HepG2 (cell line): Measurements from ENCODE around the gene P4HTM. TPM values are rescaled to one million over a fixed set of nuclear protein-coding genes. Genes with fewer than 3 reads are reported as not detected.

ENCODE experiments used
- CEBPG ChIP-seq: IDR thresholded peaks from 2 replicates; pipeline ENCODE4 v1.6.1; 2016
- CREM ChIP-seq, 2 experiments: sonication (generic) in 1 of 2; formaldehyde crosslinking in 1 of 2; IDR thresholded peaks; 2 replicates each; pipeline versions ENCODE4 v1.4.0 to v1.6.1; 2016 to 2020; ENCODE audit warnings: antibody characterized with exemption in 1 of 2, mild to moderate bottlenecking in 1 of 2, missing genetic modification reagents in 1 of 2
- ERF ChIP-seq: IDR thresholded peaks from 2 replicates; pipeline ENCODE4 v1.6.1; 2018; ENCODE audit warnings: missing biosample characterization, missing genetic modification reagents
- GPN1 ChIP-seq: sonication (generic); formaldehyde crosslinking; IDR thresholded peaks from 2 replicates; pipeline ENCODE4 v1.5.1; 2020; ENCODE audit warnings: missing genetic modification reagents, borderline replicate concordance
- GZF1 ChIP-seq: sonication (generic); formaldehyde crosslinking; IDR thresholded peaks from 2 replicates; pipeline ENCODE4 v1.5.1; 2020; ENCODE audit warnings: mild to moderate bottlenecking, missing genetic modification reagents
- HOXA3 ChIP-seq: sonication (generic); formaldehyde crosslinking; IDR thresholded peaks from 2 replicates; pipeline ENCODE4 v1.5.0; 2020; ENCODE audit warnings: missing genetic modification reagents
- JUN ChIP-seq: sonication (generic); formaldehyde crosslinking; IDR thresholded peaks from 2 replicates; pipeline ENCODE4 v1.4.0; 2020; ENCODE audit warnings: mild to moderate bottlenecking, missing genetic modification reagents
- NFYC ChIP-seq: IDR thresholded peaks from 2 replicates; pipeline ENCODE4 v1.6.1; 2016; ENCODE audit warnings: missing genetic modification reagents, missing compliant biosample characterization
- TCF7L2 ChIP-seq: IDR thresholded peaks from 2 replicates; pipeline ENCODE4 v1.6.1; 2011; ENCODE audit warnings: mild to moderate bottlenecking, low read depth, low read length, moderate library complexity
- YEATS4 ChIP-seq: sonication (generic); formaldehyde crosslinking; IDR thresholded peaks from 2 replicates; pipeline ENCODE4 v1.4.0; 2020; ENCODE audit warnings: missing genetic modification reagents, borderline replicate concordance
- ZBTB3 ChIP-seq: sonication (generic); formaldehyde crosslinking; IDR thresholded peaks from 2 replicates; pipeline ENCODE4 v1.4.0; 2020; ENCODE audit warnings: low read depth, mild to moderate bottlenecking, moderate library complexity, missing genetic modification reagents, borderline replicate concordance
- ZBTB42 ChIP-seq: sonication (generic); formaldehyde crosslinking; IDR thresholded peaks from 2 replicates; pipeline ENCODE4 v1.5.0; 2020; ENCODE audit warnings: mild to moderate bottlenecking, missing genetic modification reagents
- ZNF556 ChIP-seq: sonication (generic); formaldehyde crosslinking; IDR thresholded peaks from 2 replicates; pipeline ENCODE4 v1.4.0; 2020; ENCODE audit warnings: mild to moderate bottlenecking, missing genetic modification reagents, borderline replicate concordance
- ZNF652 ChIP-seq: IDR thresholded peaks from 2 replicates; pipeline ENCODE4 v1.6.1; 2016; ENCODE audit warnings: low read depth, borderline replicate concordance
- polyA plus RNA-seq, 8 experiments: library from polyadenylated mRNA; depleted of rRNA in 3 of 8; stranded (reverse) in 7 of 8; unstranded in 1 of 8; fragments of >200 nt; fragmentation: Illumina TruSeq in 4 of 8; extraction: Trizol in 4 of 8; gene quantifications; 2 replicates each; pipeline versions ENCODE4 v1.2.1 to v1.2.3, GENCODE V29; 2011 to 2016; ENCODE audit warnings: low read depth in 4 of 8, missing spikeins in 1 of 8, mixed read lengths in 1 of 8; ENCODE audit not compliant: insufficient read depth in 1 of 8
- total RNA-seq, 5 experiments: library from RNA; depleted of rRNA; stranded (reverse); fragments of >200 nt; fragmentation: Illumina TruSeq; extraction: Trizol; gene quantifications; 2 replicates each; pipeline ENCODE4 v1.2.3, GENCODE V29; 2016; ENCODE audit warnings: low read depth in 1 of 5
- TF ChIP-seq, protein P1 (sequence below): sonication (generic); formaldehyde crosslinking; IDR thresholded peaks from 2 replicates; pipeline ENCODE4 v1.9.0; 2021; ENCODE audit warnings: missing genetic modification reagents, mild to moderate bottlenecking, borderline replicate concordance
- TF ChIP-seq, protein P2 (sequence below): sonication (generic); formaldehyde crosslinking; IDR thresholded peaks from 2 replicates; pipeline ENCODE4 v1.8.1; 2023; ENCODE audit warnings: mild to moderate bottlenecking, missing genetic modification reagents
- TF ChIP-seq, protein P3 (sequence below): sonication (generic); formaldehyde crosslinking; IDR thresholded peaks from 2 replicates; pipeline ENCODE4 v1.4.0; 2020; ENCODE audit warnings: missing genetic modification reagents; ENCODE audit errors: not compliant biosample characterization
- TF ChIP-seq, protein P4 (sequence below): sonication (generic); formaldehyde crosslinking; IDR thresholded peaks from 2 replicates; pipeline ENCODE4 v1.4.0; 2020; ENCODE audit warnings: missing genetic modification reagents, borderline replicate concordance
- TF ChIP-seq, protein P5 (sequence below): sonication (generic); formaldehyde crosslinking; IDR thresholded peaks from 2 replicates; pipeline ENCODE4 v1.4.0; 2020; ENCODE audit warnings: missing genetic modification reagents

P4HTM gene
- total and polyA plus RNA-seq, 2 of the 13 experiments (the other 11 are each of a cell fraction or from before 2014, with no cell fraction given): 0.01 TPM; not detected in 1

DNA sequence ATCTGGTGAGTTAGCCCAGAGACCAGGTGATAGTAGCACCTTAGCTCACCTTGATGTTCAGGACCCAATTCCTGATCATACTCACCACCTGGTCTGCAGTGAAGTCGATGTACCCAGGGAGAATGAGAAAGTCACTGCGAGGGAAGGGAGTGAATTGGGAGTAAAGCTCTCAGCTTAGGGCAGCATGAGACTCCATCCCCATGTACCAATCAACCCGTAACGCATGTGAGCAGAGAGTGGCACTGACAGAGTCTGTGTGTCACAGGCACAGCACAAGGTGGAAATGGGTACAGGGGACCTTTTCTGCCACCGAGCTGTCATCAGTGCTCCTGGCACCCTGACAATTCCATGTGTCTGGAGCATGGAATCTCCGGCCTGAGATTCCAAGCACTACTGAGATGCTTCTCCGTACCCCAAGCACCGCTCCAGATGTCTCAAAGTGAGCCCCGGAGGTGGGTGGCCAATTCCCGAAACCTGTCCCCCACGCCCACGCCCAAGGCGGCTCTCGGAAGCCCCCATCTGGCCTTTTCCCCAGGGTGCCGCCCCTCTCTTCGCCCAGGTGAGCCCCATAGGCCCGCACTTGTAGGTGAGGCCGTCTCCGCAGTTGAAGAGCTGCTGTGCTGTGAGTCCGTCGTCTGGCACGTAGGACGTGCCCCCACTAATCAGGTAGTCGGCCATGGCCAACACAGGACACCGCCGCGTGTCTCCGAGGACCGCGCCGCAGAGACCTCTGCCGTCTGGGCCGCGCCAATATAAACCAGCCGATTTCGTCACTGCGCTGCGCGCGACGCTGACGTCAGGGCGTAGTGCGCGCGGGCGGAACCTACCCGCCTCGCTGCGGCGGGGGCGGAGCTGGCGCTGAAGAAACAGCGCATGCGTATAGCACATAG is 38.9 kb downstream of the P4HTM start, which contains the start of gene IMPDH2 (continued):
- TF ChIP-seq, protein P1, sequence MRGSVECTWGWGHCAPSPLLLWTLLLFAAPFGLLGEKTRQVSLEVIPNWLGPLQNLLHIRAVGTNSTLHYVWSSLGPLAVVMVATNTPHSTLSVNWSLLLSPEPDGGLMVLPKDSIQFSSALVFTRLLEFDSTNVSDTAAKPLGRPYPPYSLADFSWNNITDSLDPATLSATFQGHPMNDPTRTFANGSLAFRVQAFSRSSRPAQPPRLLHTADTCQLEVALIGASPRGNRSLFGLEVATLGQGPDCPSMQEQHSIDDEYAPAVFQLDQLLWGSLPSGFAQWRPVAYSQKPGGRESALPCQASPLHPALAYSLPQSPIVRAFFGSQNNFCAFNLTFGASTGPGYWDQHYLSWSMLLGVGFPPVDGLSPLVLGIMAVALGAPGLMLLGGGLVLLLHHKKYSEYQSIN (CRISPR knock-in tag): no peak
- TF ChIP-seq ZNF556 (CRISPR knock-in tag) (peak; percentile 84; the same call in 1 of the 2 replicates), TCF7L2 (no peak), CREM (IDR thresholded peaks at IDR 0.05) (peak; percentile 92), CREM (CRISPR knock-in tag; IDR thresholded peaks at IDR 0.05) (peak; percentile 62), ZNF652 (CRISPR knock-in tag) (no peak), ZBTB3 (CRISPR knock-in tag) (no peak), ZBTB42 (CRISPR knock-in tag) (no peak), GPN1 (CRISPR knock-in tag) (peak; percentile 37; the same call in 1 of the 2 replicates), JUN (CRISPR knock-in tag) (peak; percentile 64; the same call in 1 of the 2 replicates), HOXA3 (CRISPR knock-in tag) (peak; percentile 98), YEATS4 (CRISPR knock-in tag) (peak; percentile 88), NFYC (peak; percentile 64), GZF1 (0 out of 2 replicates have a peak, but pooled peaks have one; percentile 60), ERF (CRISPR knock-in tag) (peak; percentile 96), CEBPG (CRISPR knock-in tag) (peak; percentile 97)
- TF ChIP-seq, protein P2, sequence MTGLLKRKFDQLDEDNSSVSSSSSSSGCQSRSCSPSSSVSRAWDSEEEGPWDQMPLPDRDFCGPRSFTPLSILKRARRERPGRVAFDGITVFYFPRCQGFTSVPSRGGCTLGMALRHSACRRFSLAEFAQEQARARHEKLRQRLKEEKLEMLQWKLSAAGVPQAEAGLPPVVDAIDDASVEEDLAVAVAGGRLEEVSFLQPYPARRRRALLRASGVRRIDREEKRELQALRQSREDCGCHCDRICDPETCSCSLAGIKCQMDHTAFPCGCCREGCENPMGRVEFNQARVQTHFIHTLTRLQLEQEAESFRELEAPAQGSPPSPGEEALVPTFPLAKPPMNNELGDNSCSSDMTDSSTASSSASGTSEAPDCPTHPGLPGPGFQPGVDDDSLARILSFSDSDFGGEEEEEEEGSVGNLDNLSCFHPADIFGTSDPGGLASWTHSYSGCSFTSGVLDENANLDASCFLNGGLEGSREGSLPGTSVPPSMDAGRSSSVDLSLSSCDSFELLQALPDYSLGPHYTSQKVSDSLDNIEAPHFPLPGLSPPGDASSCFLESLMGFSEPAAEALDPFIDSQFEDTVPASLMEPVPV (CRISPR knock-in tag): peak; percentile 48; the same call in 1 of the 2 replicates
- TF ChIP-seq, protein P3, sequence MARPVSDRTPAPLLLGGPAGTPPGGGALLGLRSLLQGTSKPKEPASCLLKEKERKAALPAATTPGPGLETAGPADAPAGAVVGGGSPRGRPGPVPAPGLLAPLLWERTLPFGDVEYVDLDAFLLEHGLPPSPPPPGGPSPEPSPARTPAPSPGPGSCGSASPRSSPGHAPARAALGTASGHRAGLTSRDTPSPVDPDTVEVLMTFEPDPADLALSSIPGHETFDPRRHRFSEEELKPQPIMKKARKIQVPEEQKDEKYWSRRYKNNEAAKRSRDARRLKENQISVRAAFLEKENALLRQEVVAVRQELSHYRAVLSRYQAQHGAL (CRISPR knock-in tag): peak; percentile 74
- TF ChIP-seq, protein P4, sequence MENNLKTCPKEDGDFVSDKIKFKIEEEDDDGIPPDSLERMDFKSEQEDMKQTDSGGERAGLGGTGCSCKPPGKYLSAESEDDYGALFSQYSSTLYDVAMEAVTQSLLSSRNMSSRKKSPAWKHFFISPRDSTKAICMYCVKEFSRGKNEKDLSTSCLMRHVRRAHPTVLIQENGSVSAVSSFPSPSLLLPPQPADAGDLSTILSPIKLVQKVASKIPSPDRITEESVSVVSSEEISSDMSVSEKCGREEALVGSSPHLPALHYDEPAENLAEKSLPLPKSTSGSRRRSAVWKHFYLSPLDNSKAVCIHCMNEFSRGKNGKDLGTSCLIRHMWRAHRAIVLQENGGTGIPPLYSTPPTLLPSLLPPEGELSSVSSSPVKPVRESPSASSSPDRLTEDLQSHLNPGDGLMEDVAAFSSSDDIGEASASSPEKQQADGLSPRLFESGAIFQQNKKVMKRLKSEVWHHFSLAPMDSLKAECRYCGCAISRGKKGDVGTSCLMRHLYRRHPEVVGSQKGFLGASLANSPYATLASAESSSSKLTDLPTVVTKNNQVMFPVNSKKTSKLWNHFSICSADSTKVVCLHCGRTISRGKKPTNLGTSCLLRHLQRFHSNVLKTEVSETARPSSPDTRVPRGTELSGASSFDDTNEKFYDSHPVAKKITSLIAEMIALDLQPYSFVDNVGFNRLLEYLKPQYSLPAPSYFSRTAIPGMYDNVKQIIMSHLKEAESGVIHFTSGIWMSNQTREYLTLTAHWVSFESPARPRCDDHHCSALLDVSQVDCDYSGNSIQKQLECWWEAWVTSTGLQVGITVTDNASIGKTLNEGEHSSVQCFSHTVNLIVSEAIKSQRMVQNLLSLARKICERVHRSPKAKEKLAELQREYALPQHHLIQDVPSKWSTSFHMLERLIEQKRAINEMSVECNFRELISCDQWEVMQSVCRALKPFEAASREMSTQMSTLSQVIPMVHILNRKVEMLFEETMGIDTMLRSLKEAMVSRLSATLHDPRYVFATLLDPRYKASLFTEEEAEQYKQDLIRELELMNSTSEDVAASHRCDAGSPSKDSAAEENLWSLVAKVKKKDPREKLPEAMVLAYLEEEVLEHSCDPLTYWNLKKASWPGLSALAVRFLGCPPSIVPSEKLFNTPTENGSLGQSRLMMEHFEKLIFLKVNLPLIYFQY (CRISPR knock-in tag): peak; percentile 73; the same call in 1 of the 2 replicates
- TF ChIP-seq, protein P5, sequence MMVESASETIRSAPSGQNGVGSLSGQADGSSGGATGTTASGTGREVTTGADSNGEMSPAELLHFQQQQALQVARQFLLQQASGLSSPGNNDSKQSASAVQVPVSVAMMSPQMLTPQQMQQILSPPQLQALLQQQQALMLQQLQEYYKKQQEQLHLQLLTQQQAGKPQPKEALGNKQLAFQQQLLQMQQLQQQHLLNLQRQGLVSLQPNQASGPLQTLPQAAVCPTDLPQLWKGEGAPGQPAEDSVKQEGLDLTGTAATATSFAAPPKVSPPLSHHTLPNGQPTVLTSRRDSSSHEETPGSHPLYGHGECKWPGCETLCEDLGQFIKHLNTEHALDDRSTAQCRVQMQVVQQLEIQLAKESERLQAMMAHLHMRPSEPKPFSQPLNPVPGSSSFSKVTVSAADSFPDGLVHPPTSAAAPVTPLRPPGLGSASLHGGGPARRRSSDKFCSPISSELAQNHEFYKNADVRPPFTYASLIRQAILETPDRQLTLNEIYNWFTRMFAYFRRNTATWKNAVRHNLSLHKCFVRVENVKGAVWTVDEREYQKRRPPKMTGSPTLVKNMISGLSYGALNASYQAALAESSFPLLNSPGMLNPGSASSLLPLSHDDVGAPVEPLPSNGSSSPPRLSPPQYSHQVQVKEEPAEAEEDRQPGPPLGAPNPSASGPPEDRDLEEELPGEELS: peak; percentile 57
